Skin of body (tissue), 2 donors: ENCODE data around the gene FHL2. TPM values are rescaled to one million over a fixed set of nuclear protein-coding genes. Genes with fewer than 3 reads are reported as not detected.

Experiments
- DNase-seq: peaks from one replicate; lab custom pipeline; 2025; lab: John Stamatoyannopoulos, UW
- total RNA-seq: library from RNA; depleted of rRNA; stranded (reverse); fragments of >200 nt; gene quantifications from one replicate; pipeline ENCODE4 v1.2.3, GENCODE V29; 2014

Gene FHL2
- total RNA-seq, 1 donor from 2014 or later = 31.5 TPM

DNA sequence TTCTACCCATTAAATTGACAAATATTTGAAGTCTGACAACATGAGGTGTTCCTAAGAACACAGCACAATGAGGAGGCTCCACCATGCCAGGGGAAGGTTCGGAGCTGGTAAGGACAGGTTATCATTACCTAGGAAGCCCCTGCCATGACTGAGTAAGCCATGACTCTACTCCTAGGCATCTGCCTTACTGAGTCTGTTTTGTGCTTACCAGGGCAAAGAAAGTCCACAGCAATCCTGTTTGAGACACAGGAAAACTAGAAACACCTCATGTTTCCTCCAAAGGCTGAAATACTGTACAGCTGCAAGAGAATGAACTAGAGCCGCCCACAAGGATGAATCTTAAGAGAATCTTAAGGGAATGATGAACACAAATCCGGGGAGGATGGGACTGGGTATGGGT lies 80.9 kb downstream of the FHL2 start:
- no peak for DNase-seq

DNA sequence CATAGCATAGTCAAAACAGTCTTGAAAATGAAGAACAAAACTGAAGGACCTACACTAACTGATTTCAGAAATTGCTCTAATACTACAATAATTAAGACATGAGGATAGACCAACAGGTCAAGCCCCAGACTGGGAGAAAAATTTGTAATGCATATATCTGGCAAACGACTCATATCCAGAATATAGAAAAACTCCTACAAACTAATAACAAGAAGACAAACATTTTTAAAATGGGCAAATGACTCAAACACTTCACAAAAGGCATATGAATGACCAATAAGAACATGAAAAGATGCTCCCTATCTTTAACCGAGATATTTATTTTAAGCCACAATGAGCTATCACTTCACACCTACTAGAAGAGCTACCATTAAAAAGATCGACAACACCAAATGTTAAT lies 83.5 kb downstream of the FHL2 start:
- DNase-seq = no peak

DNA sequence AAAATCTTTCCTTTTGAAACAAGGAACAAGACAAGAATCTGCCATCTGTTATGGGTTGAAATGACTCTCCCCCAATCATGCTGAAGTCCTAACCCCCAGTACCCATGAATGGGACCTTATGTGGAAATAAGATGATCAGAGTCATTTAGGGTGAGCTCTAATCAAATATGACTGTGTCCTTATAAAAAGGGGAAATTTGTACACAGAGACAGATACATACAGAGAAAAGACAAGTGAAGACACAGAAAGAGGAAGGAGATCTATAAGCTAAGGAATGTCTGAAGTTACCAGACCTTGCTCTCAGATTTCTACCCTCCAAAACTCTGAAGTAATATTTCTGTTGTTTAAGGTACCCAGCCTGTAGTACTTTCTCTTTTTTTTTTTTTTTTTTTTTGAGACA lies 85.0 kb downstream of the FHL2 start:
- DNase-seq = no peak

Other genes starting within 250 kb of the FHL2 start
- gene GPR45, start 157.3 kb downstream of the FHL2 start, total RNA-seq = not detected
- 10.2 TPM for gene TGFBRAP1, start 69.3 kb downstream of the FHL2 start, total RNA-seq
- 14.4 TPM for gene C2orf49, start 61.5 kb downstream of the FHL2 start, total RNA-seq